GM18861 (cell line): ENCODE data around the gene GPRASP1.
"Not testable (repeated sequence)": the region's sequence is repeated elsewhere in the genome, so short reads cannot be mapped to it uniquely, and the experiment has no call there.

ENCODE experiments used
- ATAC-seq: cut with Tn5 transposase; IDR thresholded peaks from one replicate; pipeline ENCODE4 v1.9.1; 2021; ENCODE audit not compliant: unreplicated experiment

GPRASP1 gene, protein sequence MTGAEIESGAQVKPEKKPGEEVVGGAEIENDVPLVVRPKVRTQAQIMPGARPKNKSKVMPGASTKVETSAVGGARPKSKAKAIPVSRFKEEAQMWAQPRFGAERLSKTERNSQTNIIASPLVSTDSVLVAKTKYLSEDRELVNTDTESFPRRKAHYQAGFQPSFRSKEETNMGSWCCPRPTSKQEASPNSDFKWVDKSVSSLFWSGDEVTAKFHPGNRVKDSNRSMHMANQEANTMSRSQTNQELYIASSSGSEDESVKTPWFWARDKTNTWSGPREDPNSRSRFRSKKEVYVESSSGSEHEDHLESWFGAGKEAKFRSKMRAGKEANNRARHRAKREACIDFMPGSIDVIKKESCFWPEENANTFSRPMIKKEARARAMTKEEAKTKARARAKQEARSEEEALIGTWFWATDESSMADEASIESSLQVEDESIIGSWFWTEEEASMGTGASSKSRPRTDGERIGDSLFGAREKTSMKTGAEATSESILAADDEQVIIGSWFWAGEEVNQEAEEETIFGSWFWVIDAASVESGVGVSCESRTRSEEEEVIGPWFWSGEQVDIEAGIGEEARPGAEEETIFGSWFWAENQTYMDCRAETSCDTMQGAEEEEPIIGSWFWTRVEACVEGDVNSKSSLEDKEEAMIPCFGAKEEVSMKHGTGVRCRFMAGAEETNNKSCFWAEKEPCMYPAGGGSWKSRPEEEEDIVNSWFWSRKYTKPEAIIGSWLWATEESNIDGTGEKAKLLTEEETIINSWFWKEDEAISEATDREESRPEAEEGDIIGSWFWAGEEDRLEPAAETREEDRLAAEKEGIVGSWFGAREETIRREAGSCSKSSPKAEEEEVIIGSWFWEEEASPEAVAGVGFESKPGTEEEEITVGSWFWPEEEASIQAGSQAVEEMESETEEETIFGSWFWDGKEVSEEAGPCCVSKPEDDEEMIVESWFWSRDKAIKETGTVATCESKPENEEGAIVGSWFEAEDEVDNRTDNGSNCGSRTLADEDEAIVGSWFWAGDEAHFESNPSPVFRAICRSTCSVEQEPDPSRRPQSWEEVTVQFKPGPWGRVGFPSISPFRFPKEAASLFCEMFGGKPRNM (N-terminal part only)

DNA sequence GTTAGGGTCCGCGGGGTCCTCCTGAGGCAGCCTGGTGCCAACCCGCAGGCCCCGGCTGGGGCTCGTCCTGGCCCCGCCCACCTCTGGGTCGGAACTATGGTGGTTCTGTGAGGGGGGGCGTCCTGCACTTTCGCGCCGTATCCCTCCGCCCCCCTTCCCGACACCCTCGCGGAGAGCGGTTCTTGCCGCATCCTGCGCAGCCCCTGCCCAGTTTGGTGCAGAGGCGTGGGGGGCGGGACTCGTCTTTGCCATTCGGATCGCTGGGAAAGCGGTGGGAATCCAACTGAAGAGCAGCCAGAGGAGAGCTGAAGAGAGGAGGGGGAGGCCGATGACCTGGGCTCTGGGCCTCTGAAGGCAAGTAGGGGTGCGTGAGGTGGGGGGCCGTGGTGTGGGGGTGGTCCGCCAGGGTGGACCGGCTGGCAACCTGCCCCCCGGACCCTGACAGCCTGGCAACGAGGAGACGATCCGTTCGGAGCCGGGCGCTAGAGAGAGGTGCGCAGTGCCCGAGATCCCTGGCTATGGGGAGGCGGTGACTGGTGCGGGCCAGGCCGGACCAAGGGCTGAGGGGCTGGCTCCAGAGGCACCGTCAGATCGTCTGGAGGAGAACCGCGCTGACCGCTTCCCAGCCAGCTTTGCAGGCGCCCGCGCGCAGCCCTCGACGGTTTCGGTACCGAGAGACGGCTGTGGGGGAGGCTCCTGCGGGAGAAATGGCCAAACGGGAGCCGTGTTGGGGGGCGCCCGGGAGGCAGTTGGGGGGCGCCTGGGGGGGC lies at the start of gene GPRASP1:
Gene GPRASP1, plus strand, starts transcription at position 242 of the 770 bp plus-strand sequence. CDS start 2,431 bp downstream, outside the sequence.
- ATAC-seq: no peak

DNA sequence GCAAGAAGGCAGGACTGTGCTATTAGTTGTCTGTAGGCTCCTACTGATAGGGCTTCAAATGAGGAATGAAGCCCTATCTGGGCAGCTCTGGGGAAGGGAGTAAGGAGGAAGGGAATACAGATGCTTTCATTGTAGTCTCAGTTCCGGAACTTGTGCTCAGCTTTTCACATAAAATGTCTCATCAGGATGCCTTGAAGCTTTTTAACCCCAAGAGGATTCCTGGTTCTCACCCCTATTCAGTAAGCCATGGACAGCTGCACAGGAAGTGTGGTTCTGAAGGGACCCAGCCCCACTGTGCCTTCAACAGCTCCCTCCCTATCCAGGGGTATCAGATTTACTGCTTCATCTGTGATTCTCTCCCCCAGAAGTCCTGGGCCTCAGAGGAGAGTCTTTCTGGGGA lies 47.0 kb upstream of the GPRASP1 start:
- ATAC-seq: no peak

DNA sequence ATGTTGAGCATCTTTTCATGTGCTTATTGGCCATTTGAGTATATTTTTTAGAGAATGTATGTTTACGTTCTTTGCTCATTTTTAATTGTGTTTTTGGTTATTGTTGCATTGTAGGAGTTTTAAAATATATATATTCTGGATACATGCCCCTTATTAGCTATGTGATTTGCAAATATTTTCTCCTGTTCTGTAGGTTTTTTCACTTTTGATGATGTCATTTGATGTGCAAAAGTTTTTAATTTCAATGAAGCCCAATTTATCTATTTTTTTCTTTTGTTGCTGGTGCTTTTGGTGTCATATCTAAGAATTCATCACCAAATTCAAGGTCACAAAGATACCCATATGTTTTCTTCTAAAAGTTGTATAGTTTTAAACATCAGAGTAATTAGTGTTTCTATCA lies 45.2 kb upstream of the GPRASP1 start:
- ATAC-seq: no peak

DNA sequence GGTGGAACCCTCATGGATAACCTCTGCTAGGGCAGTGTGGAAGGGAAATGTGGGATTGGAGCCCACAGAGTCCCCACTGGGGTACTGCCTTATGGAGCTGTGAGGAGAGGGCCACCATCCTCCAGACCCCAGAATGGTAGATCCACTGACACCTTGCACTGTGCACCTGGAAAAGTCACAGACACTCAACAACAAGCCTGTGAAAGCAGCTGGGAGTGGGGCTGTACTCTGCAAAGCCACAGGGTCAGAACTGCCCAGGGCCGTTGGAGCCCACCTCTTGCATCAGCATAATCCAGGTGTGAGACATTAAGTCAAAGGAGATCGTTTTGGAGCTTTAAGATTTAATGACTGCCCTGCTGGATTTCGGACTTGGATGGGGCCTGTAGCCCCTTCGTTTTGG lies 40.4 kb upstream of the GPRASP1 start:
- ATAC-seq: no peak

DNA sequence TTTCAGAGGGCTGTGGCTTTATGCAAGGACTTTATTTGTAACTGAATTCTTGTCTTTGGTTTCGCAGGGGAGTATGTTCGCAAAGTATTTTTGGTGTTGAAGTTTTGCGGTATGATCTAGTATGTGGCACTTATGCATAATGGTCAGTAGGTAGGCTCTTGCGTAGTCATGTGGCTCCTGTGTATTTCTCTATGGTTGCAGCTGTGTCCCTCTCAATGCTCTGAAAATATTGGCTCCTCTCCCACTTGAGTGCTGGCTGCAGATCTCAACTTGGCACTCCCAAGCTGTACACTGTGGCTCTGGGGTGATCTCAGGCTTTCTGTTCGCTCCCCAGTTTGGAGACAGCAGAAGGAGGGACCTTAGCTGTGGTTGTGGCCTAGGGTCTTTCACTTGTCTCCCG lies 27.2 kb upstream of the GPRASP1 start:
- no peak for ATAC-seq

DNA sequence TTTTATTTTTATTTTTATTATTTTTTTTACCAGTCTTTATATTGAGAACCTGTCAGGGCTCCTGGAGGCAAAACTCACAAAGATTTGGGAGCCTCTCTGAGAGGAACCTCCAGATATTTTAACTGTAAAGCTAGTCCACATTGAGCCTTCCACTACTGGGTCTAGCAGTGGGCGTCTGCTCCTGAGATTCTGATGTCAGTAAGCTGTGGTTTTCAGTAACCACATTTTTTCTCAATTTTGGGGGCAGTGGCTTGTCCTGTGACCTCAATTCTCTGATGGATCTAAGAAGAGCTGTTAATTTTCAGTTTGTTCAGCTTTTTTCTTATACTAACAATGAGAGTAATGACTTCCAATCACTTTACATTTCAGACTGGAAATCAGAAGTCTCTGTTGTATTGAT lies 23.6 kb upstream of the GPRASP1 start:
- ATAC-seq: no peak

DNA sequence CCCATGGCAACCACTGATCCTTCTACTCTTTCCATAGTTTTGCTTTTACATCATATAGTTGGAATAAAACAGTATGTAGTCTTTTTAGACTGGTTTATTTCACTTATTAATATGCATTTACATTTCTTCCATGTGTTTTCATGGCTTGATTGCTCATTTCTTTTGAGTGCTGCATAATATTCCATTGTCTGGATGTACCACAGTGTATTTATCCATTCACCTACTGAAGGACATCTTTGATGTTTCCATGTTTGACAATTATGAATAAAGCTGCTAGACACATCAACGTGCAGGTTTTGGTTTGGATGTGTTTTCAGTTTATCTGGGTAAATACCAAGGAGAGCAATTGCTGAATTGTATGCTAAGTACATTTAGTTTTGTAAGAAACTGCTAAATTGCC lies 13.7 kb upstream of the GPRASP1 start:
- ATAC-seq: no peak

DNA sequence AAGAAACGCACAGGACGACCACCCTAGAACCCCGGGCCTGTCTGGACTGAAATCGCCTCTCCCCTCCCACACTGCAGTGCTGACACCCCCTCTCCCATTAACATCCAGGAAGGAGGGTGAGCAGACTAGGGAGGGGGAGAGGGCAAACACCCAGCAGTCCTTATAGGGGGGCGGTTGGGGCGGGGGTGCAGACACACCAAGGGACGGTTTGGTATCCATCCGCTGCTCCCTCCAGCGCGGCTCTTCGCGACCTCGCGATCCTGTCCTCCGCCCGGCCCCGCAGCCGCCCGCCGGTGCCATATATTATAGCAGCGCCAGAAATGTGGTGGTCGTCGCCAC lies 411 bp upstream of the GPRASP1 start:
- no peak for ATAC-seq

DNA sequence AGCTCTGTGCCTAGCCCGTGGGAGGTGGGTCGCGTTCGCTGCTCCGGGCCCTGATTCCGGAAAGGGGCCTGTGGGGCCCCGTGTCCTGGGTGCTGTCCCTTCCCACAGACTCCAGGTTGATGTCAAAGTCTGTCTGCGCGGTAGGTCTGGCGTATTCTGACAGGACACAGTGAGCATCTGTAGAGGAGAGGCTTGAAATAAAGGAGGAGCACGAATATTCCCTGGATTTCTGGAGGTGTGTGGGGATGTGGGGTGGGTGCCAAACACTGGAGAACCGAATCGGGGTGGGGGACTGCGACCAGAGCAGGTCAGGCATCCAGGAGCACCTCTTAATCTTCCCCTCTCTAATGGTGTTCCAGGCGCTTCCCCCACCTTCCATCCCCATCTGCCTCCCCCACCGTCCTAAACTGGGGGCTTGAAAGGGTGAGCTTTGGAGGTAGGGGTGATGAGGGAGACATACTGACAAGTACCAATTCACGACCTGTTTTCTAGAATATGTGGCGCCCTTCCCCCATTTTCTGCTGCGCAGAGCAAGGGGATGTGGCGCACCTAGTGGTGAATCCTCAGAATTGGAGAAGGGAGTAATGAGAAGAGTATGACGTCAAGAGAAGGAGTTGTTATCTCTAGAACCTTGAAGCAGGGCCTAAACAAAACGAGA lies 877 bp downstream of the GPRASP1 start:
- ATAC-seq: no peak

DNA sequence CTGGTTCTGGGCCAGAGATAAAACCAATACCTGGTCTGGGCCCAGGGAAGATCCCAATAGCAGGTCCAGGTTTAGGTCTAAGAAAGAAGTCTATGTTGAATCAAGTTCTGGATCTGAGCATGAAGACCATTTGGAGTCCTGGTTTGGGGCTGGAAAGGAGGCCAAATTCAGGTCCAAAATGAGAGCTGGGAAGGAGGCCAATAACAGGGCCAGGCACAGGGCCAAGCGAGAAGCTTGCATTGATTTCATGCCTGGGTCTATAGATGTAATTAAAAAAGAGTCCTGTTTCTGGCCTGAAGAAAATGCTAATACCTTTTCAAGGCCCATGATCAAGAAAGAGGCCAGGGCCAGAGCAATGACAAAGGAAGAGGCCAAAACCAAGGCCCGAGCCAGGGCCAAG lies 3.4 kb downstream of the GPRASP1 start:
- ATAC-seq: no peak

DNA sequence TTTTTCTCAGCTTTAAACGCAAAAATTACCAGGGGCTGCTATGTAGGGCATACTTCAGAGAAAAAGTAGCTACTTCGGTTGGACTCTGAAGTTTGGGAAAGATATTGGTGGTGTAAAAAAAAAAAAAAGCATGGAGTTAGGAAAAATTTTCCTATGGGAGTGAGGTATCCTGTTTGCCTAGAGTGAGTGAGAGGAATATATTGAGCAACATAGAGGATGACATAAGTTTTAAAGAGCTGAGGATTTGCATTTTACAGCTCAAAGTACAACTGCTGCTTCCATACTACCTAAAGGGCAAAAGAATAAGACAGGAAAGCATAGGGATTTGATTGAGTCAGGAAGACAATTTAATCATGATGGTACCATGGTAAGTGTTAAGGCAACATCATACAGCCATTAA lies 7.3 kb downstream of the GPRASP1 start:
- ATAC-seq: no peak

DNA sequence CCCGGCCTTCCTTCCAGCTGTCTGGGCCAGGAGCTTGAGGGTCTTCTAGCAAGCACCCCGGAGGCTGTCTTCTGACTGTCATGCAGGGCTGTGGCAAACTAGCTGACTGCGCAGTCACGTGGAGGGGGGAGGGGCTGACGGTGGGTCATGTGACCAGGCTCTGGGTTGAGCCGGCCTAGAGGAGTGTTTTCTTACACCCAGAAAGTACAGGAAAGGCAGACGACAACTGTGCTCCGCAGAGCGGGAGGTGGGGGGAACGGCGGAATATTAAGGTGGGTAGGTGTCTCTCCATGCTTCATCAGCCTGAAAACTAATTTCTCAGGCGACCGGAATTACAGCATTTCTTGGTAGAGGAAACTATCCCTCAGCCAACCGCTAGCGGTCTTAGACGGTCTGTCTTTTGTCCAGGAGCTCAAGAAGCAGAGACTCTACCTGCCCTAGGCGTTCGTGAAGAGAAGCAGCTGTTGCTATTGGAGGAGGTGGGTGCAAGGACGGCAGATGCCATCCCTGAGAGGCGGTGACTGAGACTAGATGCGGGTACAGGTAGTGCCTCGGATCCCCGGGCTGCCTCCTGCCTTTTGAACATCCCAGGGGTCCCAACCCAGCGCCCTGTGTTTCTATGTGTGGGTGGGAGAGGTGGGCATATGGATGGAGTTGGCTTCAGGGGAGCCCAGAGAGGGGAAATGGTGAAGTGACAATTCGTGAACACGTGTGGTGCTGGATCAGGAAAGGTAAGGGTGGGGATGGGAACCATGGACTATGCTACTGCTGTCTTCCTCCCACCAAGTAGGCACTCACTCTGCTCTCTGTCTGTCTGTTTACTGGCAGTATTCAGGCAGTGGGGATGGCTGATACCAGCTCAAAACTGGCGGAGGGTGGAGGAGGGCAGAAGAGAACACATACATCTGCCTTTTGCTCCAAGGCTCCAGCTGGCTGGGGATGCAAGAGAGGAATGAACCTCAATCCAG lies 8.8 kb downstream of the GPRASP1 start:
- ATAC-seq: peak; percentile 74

DNA sequence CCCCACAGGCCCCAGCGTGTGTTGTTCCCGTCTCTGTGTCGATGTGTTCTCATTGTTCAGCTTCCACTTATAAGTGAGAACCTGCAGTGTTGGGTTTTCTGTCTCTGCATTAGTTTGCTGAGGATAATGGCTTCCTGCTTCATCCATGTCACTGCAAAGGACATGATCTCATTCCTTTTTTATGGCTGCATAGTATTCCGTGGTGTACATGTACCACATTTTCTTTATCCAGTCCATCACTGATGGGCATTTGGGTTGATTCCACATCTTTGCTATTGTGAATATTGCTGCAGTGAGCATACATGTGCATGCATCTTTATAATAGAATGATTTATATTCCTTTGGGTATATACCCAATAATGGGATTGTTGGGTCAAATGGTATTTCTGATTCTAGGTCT lies 12.5 kb downstream of the GPRASP1 start:
- not testable (repeated sequence) for ATAC-seq

DNA sequence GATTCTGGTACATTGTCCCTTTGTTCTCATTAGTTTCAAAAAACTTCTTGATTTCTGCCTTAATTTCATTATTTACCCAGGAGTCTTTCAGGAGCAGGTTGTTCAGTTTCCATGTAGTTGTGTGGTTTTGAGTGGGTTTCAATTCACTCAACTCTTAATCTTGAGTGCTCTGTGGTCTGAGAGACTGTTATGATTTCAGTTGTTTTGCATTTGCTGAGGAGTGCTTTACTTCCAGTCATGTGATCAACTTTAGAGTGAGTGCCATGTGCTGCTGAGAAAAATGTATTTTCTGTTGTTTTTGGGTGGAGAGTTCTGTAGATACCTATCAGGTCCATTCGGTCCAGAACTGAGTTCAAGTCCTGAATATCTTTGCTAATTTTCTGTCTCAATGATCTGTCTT lies 15.8 kb downstream of the GPRASP1 start:
- ATAC-seq: not testable (repeated sequence)

DNA sequence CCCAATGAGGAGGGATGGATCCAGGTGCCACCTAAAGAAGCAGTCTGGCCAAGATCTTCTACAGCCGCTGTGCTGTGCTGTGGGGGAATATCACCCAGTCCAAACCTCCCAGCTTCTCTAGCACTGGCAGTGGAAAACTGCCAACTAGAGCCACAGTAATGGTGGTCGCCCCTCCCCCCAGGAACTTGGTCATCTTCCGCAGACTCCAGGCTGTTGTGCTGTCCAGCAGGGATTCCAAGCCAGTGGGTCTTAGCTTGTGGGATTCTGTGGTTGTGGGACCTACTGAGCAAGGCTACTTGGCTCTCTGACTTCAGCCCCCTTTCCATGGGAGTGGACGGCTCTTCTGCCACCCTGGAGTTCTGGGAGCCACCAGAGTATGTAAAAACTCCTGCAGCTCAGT lies 18.2 kb downstream of the GPRASP1 start:
- no peak for ATAC-seq

DNA sequence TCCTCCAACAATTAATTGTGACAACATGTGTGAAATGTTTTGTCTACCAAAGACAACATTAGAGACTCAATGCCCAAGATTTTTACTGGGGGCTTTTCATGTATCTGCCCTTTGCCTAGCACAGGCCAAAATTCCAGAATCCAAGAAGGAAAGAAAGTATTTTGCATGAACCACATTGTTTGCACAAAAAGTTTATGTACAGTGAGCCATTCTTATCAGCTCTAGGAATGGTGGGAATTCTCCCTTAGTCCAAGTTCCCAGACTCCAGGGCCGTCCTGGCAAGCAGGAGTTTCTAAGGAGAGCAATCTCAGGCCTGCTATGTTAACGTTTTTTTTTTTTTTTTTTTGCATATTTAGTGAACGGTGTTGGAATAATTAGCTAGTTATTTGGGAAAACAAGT lies 21.6 kb downstream of the GPRASP1 start:
- ATAC-seq: no peak

DNA sequence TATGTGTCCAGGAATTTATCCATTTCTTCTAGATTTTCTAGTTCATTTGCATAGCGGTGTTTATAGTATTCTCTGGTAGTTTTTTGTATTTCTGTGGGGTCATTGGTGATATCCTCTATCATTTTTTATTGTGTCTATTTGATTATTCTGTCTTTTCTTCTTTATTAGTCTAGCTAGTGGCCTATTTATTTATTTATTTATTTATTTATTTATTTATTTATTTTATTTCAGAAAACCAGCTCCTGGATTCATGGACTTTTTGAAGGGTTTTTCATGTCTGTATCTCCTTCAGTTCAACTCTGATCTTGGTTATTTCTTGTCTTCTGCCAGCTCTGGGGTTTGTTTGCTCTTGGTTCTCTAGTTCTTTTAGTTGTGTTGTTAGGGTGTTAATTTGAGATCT lies 26.2 kb downstream of the GPRASP1 start:
- ATAC-seq: not testable (repeated sequence)

DNA sequence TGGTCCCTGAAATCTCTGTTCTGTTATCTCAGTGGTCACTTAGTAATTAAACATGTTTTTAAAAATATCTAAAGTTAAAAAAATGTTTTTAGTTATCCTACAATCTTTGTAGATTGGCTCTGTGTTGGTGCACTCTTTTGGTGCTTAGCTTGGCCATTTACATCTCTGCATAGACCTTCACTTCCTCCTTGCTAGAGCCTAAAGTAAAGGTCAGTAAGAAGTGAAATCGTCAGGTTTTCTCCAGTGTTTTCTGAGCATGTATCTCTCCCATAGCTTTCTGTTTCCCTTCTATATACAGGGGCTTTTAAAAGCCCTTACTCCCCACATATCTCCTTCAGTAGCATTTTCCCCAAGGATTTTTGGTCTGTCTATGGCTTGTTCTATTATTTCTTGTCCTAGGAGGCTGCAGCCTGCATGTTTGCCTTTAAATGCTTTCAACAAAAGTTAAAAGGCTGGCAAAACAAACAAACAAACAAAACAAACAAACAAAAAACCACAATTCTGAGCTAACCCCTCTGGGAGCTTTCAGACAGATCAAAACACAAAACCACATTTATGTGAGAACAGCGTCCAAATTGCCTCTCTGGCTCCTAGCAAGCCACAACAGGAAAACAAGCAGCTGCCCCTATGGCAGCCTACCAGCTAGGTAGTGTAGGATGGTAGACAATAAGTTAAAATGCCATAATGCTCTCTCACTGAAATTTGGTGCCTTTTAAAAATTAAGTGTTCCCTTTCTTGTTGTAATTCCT lies 33.7 kb downstream of the GPRASP1 start:
- ATAC-seq: no peak

DNA sequence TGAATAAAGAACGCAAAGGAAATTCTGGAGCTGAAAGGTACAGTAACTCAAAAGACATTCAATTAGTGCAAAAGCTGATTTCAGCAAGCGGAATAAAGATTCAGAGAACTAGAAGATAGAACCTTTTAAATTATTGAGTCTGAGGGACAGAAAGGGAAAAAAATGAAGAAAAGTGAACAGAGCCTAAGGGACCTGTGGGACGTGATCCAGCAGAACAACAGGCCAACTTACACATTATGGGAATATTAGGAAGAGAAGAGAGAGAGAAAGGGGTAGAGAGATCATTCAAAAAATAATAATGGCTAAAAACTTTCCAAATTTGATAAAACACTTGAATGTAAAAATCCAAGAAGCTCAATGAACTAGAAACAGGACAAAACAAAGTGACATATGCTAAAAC lies 43.5 kb downstream of the GPRASP1 start:
- ATAC-seq: no peak
